Fibroblast of the aortic adventitia (primary cell): ENCODE results near the gene GRB10. TPM values are rescaled to one million over a fixed set of nuclear protein-coding genes. Genes with fewer than 3 reads are reported as not detected.

Source experiments
- DNase-seq: peaks from one replicate; pipeline ENCODE4 v3.0.0-alpha.2; 2010; ENCODE audit warnings: low read depth
- H3K4me3 ChIP-seq: 2 replicates; pipeline ENCODE4 v1.5.1; 2011; ENCODE audit warnings: low read depth, mild to moderate bottlenecking, control low read depth, low read length, moderate library complexity
- CTCF ChIP-seq: IDR thresholded peaks from 2 replicates; pipeline ENCODE4 v1.5.1; 2011; ENCODE audit warnings: mild to moderate bottlenecking, low read length, control low read depth, inconsistent platforms; ENCODE audit not compliant: insufficient read depth
- total RNA-seq: library from RNA; depleted of rRNA; stranded (reverse); fragments of >200 nt; gene quantifications from 2 replicates; pipeline ENCODE4 v1.2.3, GENCODE V29; 2012; ENCODE audit warnings: low replicate concordance

The GRB10 gene
- total RNA-seq, 1 donor: 39.1 TPM

DNA sequence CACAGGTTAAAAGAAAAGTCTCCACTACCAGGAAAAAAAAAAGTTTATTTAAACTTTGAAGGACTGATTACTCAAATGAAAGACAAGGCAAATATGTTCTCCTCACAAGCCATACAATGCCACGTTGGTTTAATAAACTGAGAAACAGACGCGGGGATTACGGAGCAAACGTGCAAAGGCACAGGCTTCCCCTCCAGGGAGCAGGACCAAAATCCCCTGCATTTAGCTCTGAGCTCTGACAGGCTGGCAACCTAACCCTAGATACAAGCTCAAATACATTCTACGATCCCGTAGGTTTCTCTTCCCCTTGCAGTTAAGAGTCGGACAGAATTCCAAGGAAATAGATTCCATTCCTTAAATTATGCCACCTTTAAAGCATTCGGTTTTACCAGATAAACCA lies 7.7 kb upstream of the GRB10 start:
- peak overlapping the region; percentile 52 for H3K4me3 ChIP-seq
- TF ChIP-seq CTCF: no peak
- no peak for DNase-seq

- H3K4me3 ChIP-seq: no peak overlapping the region
- TF ChIP-seq CTCF: no peak
- no peak for DNase-seq
Observed at GRCh38 chr7:50788382-50788781, 5.7 kb upstream of the GRB10 start.

- no peak overlapping the region for H3K4me3 ChIP-seq
- DNase-seq: no peak
- TF ChIP-seq CTCF: no peak
Observed at GRCh38 chr7:50787825-50788224, 5.1 kb upstream of the GRB10 start.

- TF ChIP-seq CTCF: no peak
- no peak overlapping the region for H3K4me3 ChIP-seq
- DNase-seq: no peak
Observed at GRCh38 chr7:50785346-50785745, 2.6 kb upstream of the GRB10 start.

DNA sequence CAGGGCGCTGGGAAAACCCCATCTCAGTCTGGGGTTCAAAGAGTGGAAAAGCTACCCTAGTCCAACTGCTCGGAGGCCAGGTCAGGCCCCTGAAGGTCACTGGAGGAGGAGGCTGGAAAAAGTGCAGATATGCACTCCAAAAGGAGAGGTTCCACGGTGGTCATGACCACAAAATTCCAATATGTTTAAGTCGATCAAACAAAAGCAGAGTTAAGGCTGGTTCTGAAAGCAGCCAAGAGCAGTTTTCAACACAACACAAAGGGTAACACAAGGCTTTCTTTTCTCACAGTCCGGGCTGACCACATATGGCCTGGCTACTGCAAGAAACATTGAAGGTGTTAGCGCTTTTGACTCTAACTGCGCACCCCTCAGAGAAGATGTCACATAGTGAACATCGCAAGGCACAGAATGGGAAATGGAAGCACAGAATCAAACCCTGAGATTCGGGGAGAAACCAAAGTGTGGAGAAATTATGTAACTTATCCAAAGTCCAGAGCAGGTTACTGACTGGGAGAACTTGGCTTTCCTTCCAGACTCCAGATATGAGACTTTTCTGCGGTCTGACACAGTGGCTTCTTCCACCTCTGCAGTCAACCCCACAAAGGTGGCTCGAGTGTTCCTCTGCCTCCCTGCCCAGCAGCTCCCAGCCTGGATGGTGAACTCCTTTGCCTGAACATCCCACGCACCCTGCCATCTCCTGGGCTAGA lies 1.3 kb upstream of the GRB10 start:
- DNase-seq: no peak
- TF ChIP-seq CTCF: no peak
- no peak overlapping the region for H3K4me3 ChIP-seq

GRCh38 chr7:50783303-50783702 lies 607 bp upstream of the GRB10 start:
- TF ChIP-seq CTCF: no peak
- peak overlapping the region; percentile 62 for H3K4me3 ChIP-seq
- DNase-seq: no peak
